WTC11 (cell line): ENCODE results near the gene HCN1. TPM values are rescaled to one million over a fixed set of nuclear protein-coding genes. Genes with fewer than 3 reads are reported as not detected.

ENCODE experiments used
- ATAC-seq: fragments of 200-7000 bp; cut with Tn5 transposase; 2 replicates; pipeline ENCODE4 v1.10.0; 2021; ENCODE audit warnings: mild to moderate bottlenecking, moderate library complexity
- CTCF ChIA-PET: fragments of 300-600 bp; sonication (Branson Sonifier 250); formaldehyde crosslinking; loops from one replicate; lab custom pipeline; 2021; ENCODE audit warnings: antibody characterized with exemption; lab: Charles Lee
- POLR2A ChIA-PET: fragments of 350-600 bp; sonication (Branson Sonifier 250); formaldehyde crosslinking; loops from one replicate; lab custom pipeline; 2021; ENCODE audit warnings: antibody characterized with exemption; lab: Charles Lee
- DNase-seq: peaks from one replicate; pipeline ENCODE4 v3.0.0; 2021; ENCODE audit warnings: low spot score
- H3K27ac Mint-ChIP-seq: 2 replicates; pipeline ENCODE4 v1.8.0; 2021; ENCODE audit warnings: mixed read lengths
- H3K27me3 Mint-ChIP-seq: 2 replicates; pipeline ENCODE4 v1.8.0; 2021; ENCODE audit warnings: low read depth, mild to moderate bottlenecking, moderate library complexity, mixed read lengths
- H3K36me3 Mint-ChIP-seq: 2 replicates; pipeline ENCODE4 v1.8.0; 2021; ENCODE audit warnings: mixed read lengths
- H3K4me1 Mint-ChIP-seq: 2 replicates; pipeline ENCODE4 v1.8.0; 2022; ENCODE audit warnings: mixed read lengths
- H3K4me3 Mint-ChIP-seq: 2 replicates; pipeline ENCODE4 v1.8.0; 2021; ENCODE audit warnings: mild to moderate bottlenecking, moderate library complexity, mixed read lengths
- H3K9me3 Mint-ChIP-seq: 2 replicates; pipeline ENCODE4 v1.8.0; 2021; ENCODE audit warnings: mixed read lengths
- ATF2 ChIP-seq: sonication (generic); formaldehyde crosslinking; IDR thresholded peaks from 2 replicates; pipeline ENCODE4 v1.8.1; 2022; ENCODE audit warnings: low read depth, missing genetic modification reagents, borderline replicate concordance
- ATF6 ChIP-seq: sonication (generic); formaldehyde crosslinking; IDR thresholded peaks from 2 replicates; pipeline ENCODE4 v1.8.1; 2023; ENCODE audit warnings: mild to moderate bottlenecking, missing genetic modification reagents
- E2F1 ChIP-seq: sonication (generic); formaldehyde crosslinking; IDR thresholded peaks from 2 replicates; pipeline ENCODE4 v1.8.0; 2022; ENCODE audit warnings: mild to moderate bottlenecking, missing genetic modification reagents
- FOXJ3 ChIP-seq: sonication (generic); formaldehyde crosslinking; IDR thresholded peaks from 2 replicates; pipeline ENCODE4 v1.9.0; 2021; ENCODE audit warnings: missing genetic modification reagents, mild to moderate bottlenecking, borderline replicate concordance
- IRF2 ChIP-seq: sonication (generic); formaldehyde crosslinking; IDR thresholded peaks from 2 replicates; pipeline ENCODE4 v1.8.0; 2022; ENCODE audit warnings: low read depth, missing genetic modification reagents, borderline replicate concordance
- MLX ChIP-seq: sonication (generic); formaldehyde crosslinking; IDR thresholded peaks from 2 replicates; pipeline ENCODE4 v1.8.1; 2023; ENCODE audit warnings: mild to moderate bottlenecking, missing genetic modification reagents, moderate library complexity
- NFYB ChIP-seq: sonication (generic); formaldehyde crosslinking; conservative IDR thresholded peaks from 2 replicates; pipeline ENCODE4 v1.8.0; 2022; ENCODE audit warnings: low read depth, missing genetic modification reagents
- OVOL2 ChIP-seq: fragments of 250-450 bp; sonication (Bioruptor Pico); IDR thresholded peaks from 2 replicates; pipeline ENCODE4 v1.9.0; 2021; ENCODE audit warnings: mild to moderate bottlenecking, borderline replicate concordance
- PRRX2 ChIP-seq: fragments of 250-450 bp; sonication (Bioruptor Pico); IDR thresholded peaks from 2 replicates; pipeline ENCODE4 v1.8.0; 2021; ENCODE audit warnings: mild to moderate bottlenecking
- SMAD3 ChIP-seq: sonication (generic); formaldehyde crosslinking; IDR thresholded peaks from 2 replicates; pipeline ENCODE4 v1.8.0; 2022; ENCODE audit warnings: missing genetic modification reagents, mild to moderate bottlenecking, borderline replicate concordance
- SMAD4 ChIP-seq: sonication (generic); formaldehyde crosslinking; IDR thresholded peaks from 2 replicates; pipeline ENCODE4 v1.8.0; 2022; ENCODE audit warnings: mild to moderate bottlenecking, missing genetic modification reagents
- SP1 ChIP-seq: sonication (generic); formaldehyde crosslinking; conservative IDR thresholded peaks from 2 replicates; pipeline ENCODE4 v1.8.1; 2022; ENCODE audit warnings: missing genetic modification reagents
- TCF7 ChIP-seq: sonication (generic); formaldehyde crosslinking; IDR thresholded peaks from 2 replicates; pipeline ENCODE4 v1.8.0; 2022; ENCODE audit warnings: mild to moderate bottlenecking, low read depth, missing genetic modification reagents, moderate library complexity
- TEAD1 ChIP-seq: sonication (generic); formaldehyde crosslinking; IDR thresholded peaks from 2 replicates; pipeline ENCODE4 v1.8.0; 2022; ENCODE audit warnings: mild to moderate bottlenecking, missing genetic modification reagents
- USF2 ChIP-seq: sonication (generic); formaldehyde crosslinking; IDR thresholded peaks from 2 replicates; pipeline ENCODE4 v1.8.1; 2023; ENCODE audit warnings: mild to moderate bottlenecking, missing genetic modification reagents, moderate library complexity
- ZNF317 ChIP-seq: sonication (generic); formaldehyde crosslinking; IDR thresholded peaks from 2 replicates; pipeline ENCODE4 v1.8.1; 2023; ENCODE audit warnings: low read depth, mild to moderate bottlenecking, moderate library complexity, missing genetic modification reagents, borderline replicate concordance
- ZNF512 ChIP-seq: sonication (generic); formaldehyde crosslinking; IDR thresholded peaks from 2 replicates; pipeline ENCODE4 v1.8.1; 2022; ENCODE audit warnings: missing genetic modification reagents, borderline replicate concordance
- total RNA-seq: library from RNA; stranded (reverse); gene quantifications from 3 replicates; pipeline ENCODE4 v1.2.3, GENCODE V29; 2021

HCN1 gene
- total RNA-seq, 1 experiment from 2014 or later: 2.2 TPM

GRCh38 chr5:45383985-45384384 lies 312.2 kb downstream of the HCN1 start (continued):
- no peak for TF ChIP-seq E2F1 (CRISPR knock-in tag)
- TF ChIP-seq TCF7 (CRISPR knock-in tag): no peak
- no peak for TF ChIP-seq ZNF512 (CRISPR knock-in tag)
- TF ChIP-seq PRRX2: no peak
- TF ChIP-seq ZNF317 (CRISPR knock-in tag): no peak
- TF ChIP-seq, all 79 proteins: peak for 0

- H3K4me3 Mint-ChIP-seq: no peak overlapping the region
- ChIA-PET CTCF (no interaction called here), POLR2A (no interaction called here)
- no peaks in the 10 kb centered on the region for H3K27me3 Mint-ChIP-seq
- ATAC-seq (no peak), DNase-seq (no peak)
- H3K36me3 Mint-ChIP-seq: 0 out of 2 replicates have a peak, but pooled peaks cover 3% of the 10 kb centered on the region
- no peak for TF ChIP-seq ATF2 (CRISPR knock-in tag)
- no peak for TF ChIP-seq IRF2 (CRISPR knock-in tag)
- no peak for TF ChIP-seq TCF7 (CRISPR knock-in tag)
- TF ChIP-seq ATF6 (CRISPR knock-in tag): no peak
- no peak for TF ChIP-seq MLX (CRISPR knock-in tag)
- no peak for TF ChIP-seq SP1 (CRISPR knock-in tag)
- no peak for TF ChIP-seq SMAD3 (CRISPR knock-in tag)
- no peak for TF ChIP-seq SMAD4
- peaks cover 5% of the 10 kb centered on the region; the same call in 1 of the 2 replicates for H3K4me1 Mint-ChIP-seq
- peaks cover 17% of the 10 kb centered on the region; the same call in 1 of the 2 replicates for H3K9me3 Mint-ChIP-seq
- no peak overlapping the region for H3K27ac Mint-ChIP-seq
Measured at GRCh38 chr5:45382583-45382982, 313.6 kb downstream of the HCN1 start.

GRCh38 chr5:45376417-45376816 lies 319.8 kb downstream of the HCN1 start:
- no peak overlapping the region for H3K27ac Mint-ChIP-seq
- 0 out of 2 replicates have a peak, but pooled peaks cover 3% of the 10 kb centered on the region for H3K36me3 Mint-ChIP-seq
- H3K4me1 Mint-ChIP-seq: no peaks in the 10 kb centered on the region
- TF ChIP-seq TEAD1 (CRISPR knock-in tag) (no peak), OVOL2 (no peak), NFYB (no peak), USF2 (CRISPR knock-in tag) (no peak), FOXJ3 (CRISPR knock-in tag) (no peak)
- no peak for ATAC-seq
- H3K4me3 Mint-ChIP-seq: no peak overlapping the region
- no peak for DNase-seq
- ChIA-PET POLR2A (no interaction called here), CTCF (no interaction called here)
- no peaks in the 10 kb centered on the region for H3K27me3 Mint-ChIP-seq
- H3K9me3 Mint-ChIP-seq: peaks cover 24% of the 10 kb centered on the region
